K562 (cell line): Measurements from ENCODE around the gene WBP1L. TPM values are rescaled to one million over a fixed set of nuclear protein-coding genes. Genes with fewer than 3 reads are reported as not detected.
A peak's percentile ranks its signal among the peaks of the same experiment; 100 is the strongest.

Source experiments
- ARID1B ChIP-seq: fragments of 450-650 bp; IDR thresholded peaks from 2 replicates; pipeline ENCODE4 v1.6.1; 2016; ENCODE audit warnings: antibody characterized with exemption, mild to moderate bottlenecking, inconsistent platforms
- TEAD4 ChIP-seq, 2 experiments: sonication (generic) in 1 of 2; formaldehyde crosslinking in 1 of 2; IDR thresholded peaks; 2 replicates each; pipeline versions ENCODE4 v1.6.1 to v1.8.0; 2012 to 2022; ENCODE audit warnings: borderline replicate concordance in 1 of 2, inconsistent platforms in 1 of 2, low read length in 1 of 2, mild to moderate bottlenecking in 1 of 2, missing genetic modification reagents in 1 of 2
- ZBTB5 ChIP-seq: fragments of 450-650 bp; IDR thresholded peaks from 2 replicates; pipeline ENCODE4 v1.6.1; 2017; ENCODE audit warnings: antibody characterized with exemption
- ZEB2 ChIP-seq: fragments of 450-650 bp; IDR thresholded peaks from 2 replicates; pipeline ENCODE4 v1.6.1; 2016
- polyA plus RNA-seq, 8 experiments: library from polyadenylated mRNA; depleted of rRNA in 4 of 8; stranded (reverse) in 5 of 8; unstranded in 3 of 8; fragments of >200 nt; fragmentation: Nextera tagmentation in 2 of 8; fragmentation: Illumina TruSeq in 1 of 8; extraction: Ambion mirVana in 2 of 8; extraction: Trizol in 1 of 8; gene quantifications; 2 replicates each; pipeline versions ENCODE4 v1.2.1 to v1.2.3, GENCODE V29; 2011 to 2014; ENCODE audit warnings: inconsistent platforms in 1 of 8, missing spikeins in 1 of 8
- total RNA-seq, 7 experiments: library from RNA; depleted of rRNA in 6 of 7; stranded (reverse); fragments of >200 nt in 6 of 7; fragmentation: Illumina TruSeq in 2 of 7; extraction: Trizol in 2 of 7; gene quantifications; 2 replicates each; pipeline versions ENCODE4 v1.2.1 to v1.2.3, GENCODE V29; 2011 to 2021; ENCODE audit warnings: low replicate concordance in 1 of 7
- TF ChIP-seq, protein P1 (sequence below): fragments of 250-450 bp; sonication (Bioruptor Pico); IDR thresholded peaks from 2 replicates; pipeline ENCODE4 v1.4.0; 2020; ENCODE audit warnings: mild to moderate bottlenecking, moderate library complexity
- TF ChIP-seq, protein P2 (sequence below), 2 experiments: fragments of 450-650 bp; conservative IDR thresholded peaks; 2 replicates each; pipeline ENCODE4 v1.6.1; 2017; ENCODE audit warnings: mild to moderate bottlenecking in 2 of 2, moderate library complexity in 2 of 2
- TF ChIP-seq, protein P3 (sequence below): fragments of 450-650 bp; IDR thresholded peaks from 2 replicates; pipeline ENCODE4 v1.6.1; 2016

WBP1L gene
- total and polyA plus RNA-seq, 9 of the 15 experiments (the other 6 are each of a cell fraction or from before 2014, with no cell fraction given), result 3.2 to 14.4 (median 11.3) TPM

DNA sequence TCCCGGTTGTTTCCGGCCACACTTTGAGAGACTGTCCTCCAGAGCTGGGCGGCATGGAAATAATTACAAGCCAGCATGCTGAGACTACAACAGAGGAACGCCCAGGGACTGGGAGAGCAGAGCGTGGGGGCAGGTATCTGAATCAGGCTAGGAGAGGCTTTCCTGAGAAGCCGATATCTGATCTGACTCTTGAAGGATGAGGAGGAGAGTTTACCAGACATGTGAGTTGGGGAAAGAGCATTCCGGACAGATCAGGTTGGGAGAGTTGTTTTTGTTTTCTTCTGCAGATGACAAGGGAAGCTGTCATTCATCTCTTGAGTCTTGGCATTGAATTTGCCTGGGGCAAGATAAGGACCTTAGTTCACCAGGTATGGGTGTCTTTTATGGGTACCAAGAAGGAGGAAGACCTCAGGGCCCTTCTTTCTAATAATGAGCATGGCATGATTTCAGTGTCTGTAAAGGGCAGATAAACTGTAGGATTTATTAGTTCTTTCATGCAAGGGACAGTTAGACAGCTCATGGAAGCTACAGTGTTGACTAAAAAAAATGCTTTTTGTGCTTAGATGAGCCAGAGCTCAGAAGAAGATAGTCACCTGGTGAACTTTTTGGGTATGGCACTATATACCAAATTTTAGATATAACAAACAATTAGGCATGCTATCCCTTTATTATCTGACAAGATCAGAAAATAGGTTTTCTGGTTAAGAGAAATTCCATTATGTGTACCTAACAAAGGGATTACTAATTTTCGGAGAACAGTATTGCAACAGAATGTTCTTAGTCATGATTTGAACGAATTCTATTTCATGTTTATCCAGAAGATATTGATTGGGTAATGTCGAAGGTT is 36.2 kb downstream of the WBP1L start (continued):
- TF ChIP-seq ARID1B (peak; percentile 45), ZEB2 (peak; percentile 79), TEAD4 (IDR thresholded peaks at IDR 0.05; ENCODE audit: low read length) (0 out of 2 replicates have a peak, but pooled peaks have one; percentile 16), TEAD4 (CRISPR knock-in tag; IDR thresholded peaks at IDR 0.05; ENCODE audit: borderline replicate concordance) (no peak), ZBTB5 (no peak)
- TF ChIP-seq, protein P1, sequence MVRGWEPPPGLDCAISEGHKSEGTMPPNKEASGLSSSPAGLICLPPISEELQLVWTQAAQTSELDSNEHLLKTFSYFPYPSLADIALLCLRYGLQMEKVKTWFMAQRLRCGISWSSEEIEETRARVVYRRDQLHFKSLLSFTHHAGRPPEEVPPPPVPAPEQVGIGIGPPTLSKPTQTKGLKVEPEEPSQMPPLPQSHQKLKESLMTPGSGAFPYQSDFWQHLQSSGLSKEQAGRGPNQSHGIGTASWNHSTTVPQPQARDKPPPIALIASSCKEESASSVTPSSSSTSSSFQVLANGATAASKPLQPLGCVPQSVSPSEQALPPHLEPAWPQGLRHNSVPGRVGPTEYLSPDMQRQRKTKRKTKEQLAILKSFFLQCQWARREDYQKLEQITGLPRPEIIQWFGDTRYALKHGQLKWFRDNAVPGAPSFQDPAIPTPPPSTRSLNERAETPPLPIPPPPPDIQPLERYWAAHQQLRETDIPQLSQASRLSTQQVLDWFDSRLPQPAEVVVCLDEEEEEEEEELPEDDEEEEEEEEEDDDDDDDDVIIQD (CRISPR knock-in tag), result no peak
- TF ChIP-seq, protein P2, sequence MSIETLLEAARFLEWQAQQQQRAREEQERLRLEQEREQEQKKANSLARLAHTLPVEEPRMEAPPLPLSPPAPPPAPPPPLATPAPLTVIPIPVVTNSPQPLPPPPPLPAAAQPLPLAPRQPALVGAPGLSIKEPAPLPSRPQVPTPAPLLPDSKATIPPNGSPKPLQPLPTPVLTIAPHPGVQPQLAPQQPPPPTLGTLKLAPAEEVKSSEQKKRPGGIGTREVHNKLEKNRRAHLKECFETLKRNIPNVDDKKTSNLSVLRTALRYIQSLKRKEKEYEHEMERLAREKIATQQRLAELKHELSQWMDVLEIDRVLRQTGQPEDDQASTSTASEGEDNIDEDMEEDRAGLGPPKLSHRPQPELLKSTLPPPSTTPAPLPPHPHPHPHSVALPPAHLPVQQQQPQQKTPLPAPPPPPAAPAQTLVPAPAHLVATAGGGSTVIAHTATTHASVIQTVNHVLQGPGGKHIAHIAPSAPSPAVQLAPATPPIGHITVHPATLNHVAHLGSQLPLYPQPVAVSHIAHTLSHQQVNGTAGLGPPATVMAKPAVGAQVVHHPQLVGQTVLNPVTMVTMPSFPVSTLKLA (conservative IDR thresholded peaks at IDR 0.05), result 0 out of 4 replicates have a peak, but pooled peaks of 1 of the 2 experiments have one; percentile 43
- TF ChIP-seq, protein P3, sequence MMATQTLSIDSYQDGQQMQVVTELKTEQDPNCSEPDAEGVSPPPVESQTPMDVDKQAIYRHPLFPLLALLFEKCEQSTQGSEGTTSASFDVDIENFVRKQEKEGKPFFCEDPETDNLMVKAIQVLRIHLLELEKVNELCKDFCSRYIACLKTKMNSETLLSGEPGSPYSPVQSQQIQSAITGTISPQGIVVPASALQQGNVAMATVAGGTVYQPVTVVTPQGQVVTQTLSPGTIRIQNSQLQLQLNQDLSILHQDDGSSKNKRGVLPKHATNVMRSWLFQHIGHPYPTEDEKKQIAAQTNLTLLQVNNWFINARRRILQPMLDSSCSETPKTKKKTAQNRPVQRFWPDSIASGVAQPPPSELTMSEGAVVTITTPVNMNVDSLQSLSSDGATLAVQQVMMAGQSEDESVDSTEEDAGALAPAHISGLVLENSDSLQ, result peak; percentile 87
